GM20431 (cell line): ENCODE data around the gene FNDC5.

Experiments
- in situ Hi-C: fragments of 300-500 bp; cut with MseI, MboI; formaldehyde crosslinking; loops from one replicate; pipeline ENCODE4 v1.15.0; 2020; ENCODE audit warnings: low sequenced_read_pairs; ENCODE audit not compliant: unreplicated experiment

Gene FNDC5

GRCh38 chr1:32898056-32898455 is 27.3 kb upstream of the FNDC5 start:
- in situ Hi-C loops, result no loop called here

- in situ Hi-C loops, result no loop called here
These were observed 26.7 kb upstream of the FNDC5 start for GRCh38 chr1:32897082-32898049.

- in situ Hi-C loops, result no loop called here
These were observed 25.7 kb upstream of the FNDC5 start for GRCh38 chr1:32896451-32896850.

GRCh38 chr1:32895325-32896215 is 24.9 kb upstream of the FNDC5 start:
- in situ Hi-C loops, result no loop called here

GRCh38 chr1:32894681-32895080 is 24.0 kb upstream of the FNDC5 start:
- in situ Hi-C loops, result no loop called here

GRCh38 chr1:32894019-32894600 is 23.4 kb upstream of the FNDC5 start:
- in situ Hi-C loops, result no loop called here

GRCh38 chr1:32893198-32894018 is 22.7 kb upstream of the FNDC5 start:
- in situ Hi-C loops, result no loop called here

GRCh38 chr1:32892368-32893197 is 21.9 kb upstream of the FNDC5 start:
- in situ Hi-C loops, result no loop called here

- in situ Hi-C loops, result no loop called here
These were observed 20.9 kb upstream of the FNDC5 start for GRCh38 chr1:32891630-32892029.

GRCh38 chr1:32891241-32891570 is 20.5 kb upstream of the FNDC5 start:
- in situ Hi-C loops, result no loop called here

- in situ Hi-C loops, result no loop called here
These were observed 20.0 kb upstream of the FNDC5 start for GRCh38 chr1:32890516-32891240.

- in situ Hi-C loops, result no loop called here
These were observed 19.1 kb upstream of the FNDC5 start for GRCh38 chr1:32889731-32890278.

GRCh38 chr1:32888677-32889420 is 18.1 kb upstream of the FNDC5 start:
- in situ Hi-C loops, result no loop called here

GRCh38 chr1:32888134-32888533 is 17.4 kb upstream of the FNDC5 start:
- in situ Hi-C loops, result no loop called here

- in situ Hi-C loops, result no loop called here
These were observed 16.9 kb upstream of the FNDC5 start for GRCh38 chr1:32887623-32888022.

GRCh38 chr1:32886828-32887414 is 16.2 kb upstream of the FNDC5 start:
- in situ Hi-C loops, result no loop called here
